ENCODE data around the gene F10.
"Not testable (repeated sequence)": the region's sequence is repeated elsewhere in the genome, so short reads cannot be mapped to it uniquely, and the experiment has no call there.

The F10 gene

GRCh38 chr13:113122550-113123225, at the start of gene F10:
Gene F10, plus strand, starts transcription at chr13:113122799. Its CDS starts 57 bp downstream, at chr13:113122856.
- no peak for DNase-seq

- DNase-seq, result no peak
These were observed 48.7 kb upstream of the F10 start for GRCh38 chr13:113073942-113074341.

- DNase-seq, result no peak
These were observed 48.2 kb upstream of the F10 start for GRCh38 chr13:113074401-113074800.

- no peak for DNase-seq
These were observed 47.7 kb upstream of the F10 start for GRCh38 chr13:113074876-113075275.

GRCh38 chr13:113075711-113076110, 46.9 kb upstream of the F10 start:
- no peak for DNase-seq

GRCh38 chr13:113076681-113077401, 45.8 kb upstream of the F10 start:
- no peak for DNase-seq

GRCh38 chr13:113077566-113077952, 45.0 kb upstream of the F10 start:
- no peak for DNase-seq

GRCh38 chr13:113077953-113078901, 44.4 kb upstream of the F10 start:
- DNase-seq, result no peak

GRCh38 chr13:113078902-113079780, 43.5 kb upstream of the F10 start:
- DNase-seq, result no peak

- DNase-seq, result not testable (repeated sequence)
These were observed 42.9 kb upstream of the F10 start for GRCh38 chr13:113079781-113080080.

GRCh38 chr13:113080361-113080831, 42.2 kb upstream of the F10 start:
- no peak for DNase-seq

GRCh38 chr13:113080901-113081521, 41.6 kb upstream of the F10 start:
- DNase-seq, result no peak

- DNase-seq, result no peak
These were observed 40.2 kb upstream of the F10 start for GRCh38 chr13:113082198-113083021.

- DNase-seq, result no peak
These were observed 39.6 kb upstream of the F10 start for GRCh38 chr13:113083022-113083373.

GRCh38 chr13:113083402-113084061, 39.1 kb upstream of the F10 start:
- no peak for DNase-seq

- DNase-seq, result no peak
These were observed 38.3 kb upstream of the F10 start for GRCh38 chr13:113084094-113084942.

- no peak for DNase-seq
These were observed 37.6 kb upstream of the F10 start for GRCh38 chr13:113084943-113085540.

GRCh38 chr13:113086031-113086750, 36.4 kb upstream of the F10 start:
- no peak for DNase-seq

All from activated naive CD4-positive, alpha-beta T cell treated with Interleukin-2 at 50 U/mL for 16 hours (primary cell).